Activated CD8-positive, alpha-beta memory T cell treated with anti-CD3 and anti-CD28 coated beads for 4 hours (primary cell): ENCODE measurements around the gene ROM1.

Source experiments
- DNase-seq, 2 donors: peaks; one replicate each; pipeline ENCODE4 v3.0.0-alpha.2; 2020; ENCODE audit warnings: low read depth in 2 of 2

ROM1 gene

GRCh38 chr11:62588966-62589637 is 24.0 kb upstream of the ROM1 start:
- DNase-seq = no peak

GRCh38 chr11:62591448-62592145 is 21.5 kb upstream of the ROM1 start, which contains the start of gene TUT1:
TSS of gene TUT1 (minus strand) at chr11:62591523. CDS start at chr11:62591485, 38 bp downstream.
- peak; percentile 89 to 91 for DNase-seq

- DNase-seq = no peak
Measured at GRCh38 chr11:62592146-62592815, 20.8 kb upstream of the ROM1 start.

- DNase-seq = no peak
Measured at GRCh38 chr11:62592989-62593421, 20.1 kb upstream of the ROM1 start.

GRCh38 chr11:62593434-62594044 is 19.5 kb upstream of the ROM1 start:
- DNase-seq = peak; percentile 59 to 63

GRCh38 chr11:62595124-62595523 is 17.9 kb upstream of the ROM1 start:
- no peak for DNase-seq

GRCh38 chr11:62599069-62599696 is 13.9 kb upstream of the ROM1 start:
- peak; percentile 83 to 92 for DNase-seq

- no peak for DNase-seq
Measured at GRCh38 chr11:62599901-62600300, 13.2 kb upstream of the ROM1 start.

- DNase-seq = no peak
Measured at GRCh38 chr11:62600367-62601121, 12.5 kb upstream of the ROM1 start.

GRCh38 chr11:62601122-62601371 is 12.0 kb upstream of the ROM1 start:
- no peak for DNase-seq

- peak; percentile 99 for DNase-seq
Measured at GRCh38 chr11:62601372-62602140, 11.5 kb upstream of the ROM1 start, which contains the start of gene MTA2. TSS of gene MTA2 (minus strand) at chr11:62601865. CDS start at chr11:62601450, 415 bp downstream.

- DNase-seq = no peak
Measured at GRCh38 chr11:62602141-62603071, 10.7 kb upstream of the ROM1 start.

GRCh38 chr11:62603072-62603408 is 10.0 kb upstream of the ROM1 start:
- no peak for DNase-seq

GRCh38 chr11:62603776-62604299 is 9.2 kb upstream of the ROM1 start:
- no peak for DNase-seq

GRCh38 chr11:62604460-62605120 is 8.5 kb upstream of the ROM1 start:
- DNase-seq = no peak

- no peak for DNase-seq
Measured at GRCh38 chr11:62605467-62605866, 7.6 kb upstream of the ROM1 start.

GRCh38 chr11:62605902-62606301 is 7.2 kb upstream of the ROM1 start:
- no peak for DNase-seq

GRCh38 chr11:62607714-62608113 is 5.3 kb upstream of the ROM1 start:
- DNase-seq = no peak

GRCh38 chr11:62608776-62609175 is 4.3 kb upstream of the ROM1 start:
- no peak for DNase-seq
